Coronary artery (tissue), 2 donors: Measurements from ENCODE around the gene DPPA5.

Experiments
- DNase-seq: peaks from one replicate; pipeline ENCODE4 v3.0.0-alpha.2; 2017; ENCODE audit warnings: low spot score
- H3K27ac ChIP-seq, 2 donors: fragments of 200-600 bp; sonication (generic); one replicate each; pipeline ENCODE4 v1.5.1; 2016 to 2019
- H3K4me3 ChIP-seq: fragments of 200-600 bp; sonication (generic); 2 replicates; pipeline ENCODE4 v1.5.1; 2016; ENCODE audit warnings: mild to moderate bottlenecking, moderate library complexity
- CTCF ChIP-seq: fragments of 200-600 bp; sonication (generic); IDR thresholded peaks from one replicate; pipeline ENCODE4 v1.5.1; 2019; ENCODE audit warnings: antibody characterized with exemption

DPPA5 gene

GRCh38 chr6:73364121-73364520, 10.0 kb upstream of the DPPA5 start:
- H3K4me3 ChIP-seq, result no peak overlapping the region
- no peak for TF ChIP-seq CTCF
- no peak for DNase-seq
- H3K27ac ChIP-seq, result no peak overlapping the region

- no peak for DNase-seq
- no peak overlapping the region for H3K4me3 ChIP-seq
- no peak for TF ChIP-seq CTCF
- H3K27ac ChIP-seq, result no peak overlapping the region
Observed at GRCh38 chr6:73363537-73363875, 9.4 kb upstream of the DPPA5 start.

GRCh38 chr6:73362869-73363536, 8.9 kb upstream of the DPPA5 start:
- no peak for TF ChIP-seq CTCF
- Histone ChIP-seq H3K27ac (no peak overlapping the region), H3K4me3 (no peak overlapping the region)
- no peak for DNase-seq

GRCh38 chr6:73362358-73362757, 8.3 kb upstream of the DPPA5 start, which contains the start of gene KHDC3L:
TSS of gene KHDC3L (plus strand) at chr6:73362658. CDS start at chr6:73362730, 72 bp downstream.
- no peak for TF ChIP-seq CTCF
- no peak for DNase-seq
- Histone ChIP-seq H3K27ac (no peak within 1 kb of the TSS), H3K4me3 (no peak within 1 kb of the TSS)

- no peak for TF ChIP-seq CTCF
- DNase-seq, result no peak
Observed at GRCh38 chr6:73349311-73349710, 4.8 kb downstream of the DPPA5 start.

GRCh38 chr6:73348550-73349204, 5.4 kb downstream of the DPPA5 start:
- no peak overlapping the region for H3K27ac ChIP-seq
- H3K4me3 ChIP-seq, result no peak overlapping the region
- no peak for TF ChIP-seq CTCF
- DNase-seq, result no peak

More at GRCh38 chr6:73349311-73349710, 4.8 kb downstream of the DPPA5 start:
- H3K27ac ChIP-seq, result no peak overlapping the region
- no peak overlapping the region for H3K4me3 ChIP-seq

GRCh38 chr6:73343164-73343563, 10.9 kb downstream of the DPPA5 start:
- H3K27ac ChIP-seq, result no peak overlapping the region
- TF ChIP-seq CTCF, result no peak
- no peak for DNase-seq
- H3K4me3 ChIP-seq, result no peak overlapping the region
